Measurements from ENCODE around the gene F8A1. TPM values are rescaled to one million over a fixed set of nuclear protein-coding genes. Genes with fewer than 3 reads are reported as not detected.

Gene F8A1
- total RNA-seq, 1 experiment from 2014 or later, result 28.8 TPM

GRCh38 chrX:154890990-154891639 is 5.0 kb downstream of the F8A1 start:
- H3K9me2 ChIP-seq (ENCODE audit: insufficient read depth), result no peaks in the 10 kb centered on the region
- TF ChIP-seq POLR2A (IDR thresholded peaks at IDR 0.05; ENCODE audit: borderline replicate concordance, extremely low read depth, insufficient read depth, insufficient read length) (no peak), EZH2 (IDR thresholded peaks at IDR 0.05) (no peak), EZH2phosphoT487 (IDR thresholded peaks at IDR 0.05; ENCODE audit: borderline replicate concordance) (no peak), CBX3 (IDR thresholded peaks at IDR 0.05; ENCODE audit: low read depth) (no peak), CTCF (IDR thresholded peaks at IDR 0.05 in 2 of 3, conservative IDR thresholded peaks at IDR 0.05 in 1 of 3; ENCODE audit: borderline replicate concordance in 1 of 3, insufficient read depth in 1 of 3, low read depth in 2 of 3, low read length in 2 of 3) (no peak), YY1 (IDR thresholded peaks at IDR 0.05; ENCODE audit: extremely low read depth, insufficient replicate concordance, low read depth, low read length) (no peak), FOSL1 (IDR thresholded peaks at IDR 0.05; ENCODE audit: low read depth) (no peak), CEBPB (IDR thresholded peaks at IDR 0.05; ENCODE audit: low read depth) (no peak), REST (IDR thresholded peaks at IDR 0.05; ENCODE audit: low read depth) (no peak), RAD21 (IDR thresholded peaks at IDR 0.05; ENCODE audit: low read depth) (no peak), SRF (IDR thresholded peaks at IDR 0.05; ENCODE audit: low read depth) (no peak), SIN3A (IDR thresholded peaks at IDR 0.05; ENCODE audit: low read depth) (no peak), SP1 (IDR thresholded peaks at IDR 0.05; ENCODE audit: low read depth) (no peak), ATF3 (IDR thresholded peaks at IDR 0.05) (no peak), TCF7L2 (IDR thresholded peaks at IDR 0.05; ENCODE audit: borderline replicate concordance, extremely low read depth, insufficient read depth, insufficient read length) (no peak), JUND (IDR thresholded peaks at IDR 0.05) (no peak), ZBTB33 (IDR thresholded peaks at IDR 0.05; ENCODE audit: extremely low read depth, insufficient replicate concordance, low read length) (no peak)
- H3K27me3 ChIP-seq (ENCODE audit: insufficient read depth, low read length), result no peaks in the 10 kb centered on the region
- no peaks in the 10 kb centered on the region for H3K36me3 ChIP-seq (ENCODE audit: control insufficient read depth in 1 of 2, insufficient read depth in 2 of 2, low read length in 2 of 2)
- H3K4me3 ChIP-seq (replicated peaks in 1 of 2; ENCODE audit: low read depth in 1 of 2, low read length in 2 of 2), result no peak overlapping the region
- H3K79me2 ChIP-seq (ENCODE audit: insufficient read depth, low read length), result no peaks in the 10 kb centered on the region
- no peak overlapping the region for H3K4me2 ChIP-seq (ENCODE audit: low read length)
- RAD21 ChIA-PET (ENCODE audit: low non-redundant PET in 1 of 2, low total read pairs in 2 of 2, uncharacterized antibody in 2 of 2, unreplicated experiment in 2 of 2), result no interaction called here
- no peak overlapping the region for H3K9ac ChIP-seq (ENCODE audit: low read length)
- no peak overlapping the region for H3K27ac ChIP-seq (ENCODE audit: low read depth, low read length)
- H3K9me3 ChIP-seq (ENCODE audit: control insufficient read depth in 1 of 2, insufficient read depth in 1 of 2, low read depth in 1 of 2, low read length in 2 of 2), result no peaks in the 10 kb centered on the region
- H2AFZ ChIP-seq (ENCODE audit: low read depth, low read length, poor library complexity, severe bottlenecking), result no peak overlapping the region
- DNase-seq (ENCODE audit: low read depth, low spot score), result no peak
- intact Hi-C loops (cut with micrococcal nuclease), result no loop called here
- POLR2A ChIA-PET, result no interaction called here
- ATAC-seq, result no peak
- no TSS peak for BruUV-seq (replicated peaks)
- H4K20me1 ChIP-seq (ENCODE audit: insufficient read depth), result no peaks in the 10 kb centered on the region
- H3K4me1 ChIP-seq (ENCODE audit: control insufficient read depth in 1 of 2, insufficient read depth in 2 of 2, low read length in 2 of 2), result no peaks in the 10 kb centered on the region
- CTCF ChIA-PET, result no interaction called here
